Natural killer cell treated with Interleukin-12 subunit alpha and Interleukin-12 subunit beta and Interleukin-15 and Interleukin-18, amount 100 ng/mL, for 72 hours (primary cell): Measurements from ENCODE around the gene ZNF816. TPM values are rescaled to one million over a fixed set of nuclear protein-coding genes. Genes with fewer than 3 reads are reported as not detected.

Source experiments
- ATAC-seq, 2 donors: fragments of 150-1000 bp; cut with Tn5 transposase in 1 of 2; sonication (Bioruptor Pico), chemical (Tn5 transposase) in 1 of 2; 2 replicates each; pipeline ENCODE4 v1.10.0; 2021
- DNase-seq: peaks from one replicate; pipeline ENCODE4 v3.0.0; 2022; ENCODE audit warnings: low spot score
- H3K27ac Mint-ChIP-seq, 2 donors: 1 replicate in 1 of 2; 2 replicates in 1 of 2; pipeline ENCODE4 v1.8.0; 2022; ENCODE audit warnings: mixed read lengths in 2 of 2, mild to moderate bottlenecking in 1 of 2, moderate library complexity in 1 of 2
- H3K27me3 Mint-ChIP-seq, 2 donors: 1 replicate in 1 of 2; 2 replicates in 1 of 2; pipeline ENCODE4 v1.8.0; 2022; ENCODE audit warnings: mixed read lengths in 2 of 2
- H3K36me3 Mint-ChIP-seq: one replicate; pipeline ENCODE4 v1.8.0; 2022; ENCODE audit warnings: mixed read lengths
- H3K4me1 Mint-ChIP-seq, 2 donors: 1 replicate in 1 of 2; 2 replicates in 1 of 2; pipeline ENCODE4 v1.8.0; 2022; ENCODE audit warnings: low read depth in 2 of 2, mixed read lengths in 2 of 2, mild to moderate bottlenecking in 1 of 2
- H3K4me3 Mint-ChIP-seq: one replicate; pipeline ENCODE4 v1.8.0; 2022; ENCODE audit warnings: mixed read lengths
- H3K9me3 Mint-ChIP-seq: 2 replicates; pipeline ENCODE4 v1.8.0; 2022; ENCODE audit warnings: mixed read lengths
- total RNA-seq, 2 donors: library from RNA; stranded (reverse); gene quantifications; one replicate each; pipeline ENCODE4 v1.2.3, GENCODE V29; 2022

Gene ZNF816
- 10 to 100 TPM in 1 of 2 donors, 1 to 10 TPM in 1; 8.7 to 11.8 TPM for total RNA-seq

DNA sequence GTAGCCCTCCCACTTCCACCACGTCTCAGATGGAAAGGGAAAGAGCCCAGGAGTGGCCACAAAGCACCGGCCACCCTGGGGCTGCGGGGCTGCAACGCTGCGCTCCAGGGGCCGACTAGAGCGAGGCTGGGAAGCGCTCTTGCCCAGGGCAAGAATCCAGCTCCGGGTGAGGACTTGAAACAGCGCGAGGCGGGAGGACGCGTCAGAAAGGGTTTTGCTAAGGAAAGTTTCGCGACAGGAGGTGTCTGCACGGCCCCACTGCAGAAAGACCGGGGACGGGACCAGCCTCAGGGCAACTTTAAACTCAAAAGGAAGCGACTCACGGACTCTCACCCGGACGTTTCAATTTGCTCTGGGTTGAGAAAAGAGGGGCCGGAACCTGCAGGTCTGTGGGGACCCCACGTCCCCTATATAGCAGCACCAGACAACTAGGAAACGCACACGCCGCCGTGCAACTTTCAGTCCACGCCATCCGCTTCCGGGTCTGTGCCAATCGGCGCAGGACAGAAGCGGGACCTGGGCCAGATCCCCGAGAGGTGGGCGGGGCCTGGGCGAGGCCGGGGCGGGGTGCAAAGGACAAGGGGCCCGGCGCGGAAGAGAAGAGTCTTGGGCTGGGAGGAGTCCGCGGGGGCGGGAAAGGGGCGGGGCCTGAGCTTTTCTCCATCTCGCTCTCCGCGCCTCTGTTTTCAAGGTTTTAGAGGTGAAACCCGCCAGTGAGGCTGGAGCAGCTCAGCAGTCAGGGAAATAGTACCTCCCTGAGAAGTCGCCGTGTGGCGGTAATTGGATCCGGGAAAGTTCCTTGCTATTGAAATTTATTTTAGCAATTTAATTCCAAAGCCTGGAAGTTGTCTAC, at the start of gene ZNF816:
ZNF816 (minus strand) TSS at position 488 of the 853 bp plus-strand sequence. CDS start 6,792 bp downstream, outside the sequence.
- Mint-ChIP-seq H3K27me3 (peaks cover 0 to 3% of the 10 kb centered on the region in 2 donors), H3K4me3 (peak within 1 kb of the TSS; percentile 94), H3K27ac (peak within 1 kb of the TSS; percentile 83 to 93), H3K36me3 (peaks cover 22% of the 10 kb centered on the region), H3K4me1 (peaks cover 17 to 19% of the 10 kb centered on the region in 2 donors), H3K9me3 (peaks cover 6% of the 10 kb centered on the region)
- ATAC-seq (peak; percentile 100), DNase-seq (peak; percentile 99)

DNA sequence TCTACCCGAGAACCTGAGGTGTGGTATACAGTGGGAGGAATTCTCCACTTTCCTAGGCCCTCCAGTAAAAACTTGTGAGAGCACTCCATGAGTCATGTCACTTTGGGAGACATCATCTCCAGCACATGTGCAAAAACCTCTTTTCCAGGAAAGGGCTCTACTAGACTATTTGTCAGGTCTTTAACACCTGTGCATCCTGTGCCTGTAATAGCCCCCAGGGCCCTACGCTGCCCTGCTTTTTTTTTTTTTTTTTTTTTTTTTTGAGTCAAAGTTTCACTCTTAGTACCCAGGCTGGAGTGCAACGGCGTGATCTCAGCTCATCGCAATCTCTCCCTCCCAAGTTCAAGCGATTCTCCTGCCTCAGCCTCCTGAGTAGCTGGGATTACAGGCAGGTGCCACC, 49.3 kb upstream of the ZNF816 start:
- peaks cover 0 to 4% of the 10 kb centered on the region in 2 donors for H3K4me1 Mint-ChIP-seq
- ATAC-seq (no peak), DNase-seq (no peak)
- H3K36me3 Mint-ChIP-seq = no peaks in the 10 kb centered on the region
- H3K27me3 Mint-ChIP-seq = no peaks in the 10 kb centered on the region
- H3K9me3 Mint-ChIP-seq = peaks cover 3% of the 10 kb centered on the region
- no peak overlapping the region for H3K27ac Mint-ChIP-seq
- no peak overlapping the region for H3K4me3 Mint-ChIP-seq

DNA sequence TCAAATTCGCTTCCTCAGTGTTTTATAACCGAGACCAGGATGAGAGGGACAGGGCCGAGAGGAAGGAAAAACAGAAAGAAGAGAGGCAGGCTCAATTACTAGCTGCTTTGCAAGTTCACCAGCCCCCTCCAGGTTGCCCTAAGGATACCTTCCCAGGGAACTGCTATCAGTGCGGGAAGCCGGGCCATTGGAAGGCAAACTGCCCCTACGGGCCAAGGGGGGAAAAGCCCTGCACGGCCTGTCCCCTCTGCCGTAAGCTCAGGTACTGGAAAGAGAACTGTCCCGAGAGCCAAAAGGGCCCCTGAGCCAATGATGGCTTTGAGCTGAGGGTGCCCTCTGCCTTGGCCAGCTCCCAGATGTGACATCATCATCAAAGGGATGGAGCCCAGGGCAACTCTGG, 47.8 kb upstream of the ZNF816 start:
- peaks cover 0 to 4% of the 10 kb centered on the region in 2 donors for H3K4me1 Mint-ChIP-seq
- ATAC-seq (no peak), DNase-seq (no peak)
- no peak overlapping the region for H3K4me3 Mint-ChIP-seq
- H3K27me3 Mint-ChIP-seq = no peaks in the 10 kb centered on the region
- H3K27ac Mint-ChIP-seq = no peak overlapping the region
- H3K9me3 Mint-ChIP-seq = peaks cover 3% of the 10 kb centered on the region
- H3K36me3 Mint-ChIP-seq = no peaks in the 10 kb centered on the region

DNA sequence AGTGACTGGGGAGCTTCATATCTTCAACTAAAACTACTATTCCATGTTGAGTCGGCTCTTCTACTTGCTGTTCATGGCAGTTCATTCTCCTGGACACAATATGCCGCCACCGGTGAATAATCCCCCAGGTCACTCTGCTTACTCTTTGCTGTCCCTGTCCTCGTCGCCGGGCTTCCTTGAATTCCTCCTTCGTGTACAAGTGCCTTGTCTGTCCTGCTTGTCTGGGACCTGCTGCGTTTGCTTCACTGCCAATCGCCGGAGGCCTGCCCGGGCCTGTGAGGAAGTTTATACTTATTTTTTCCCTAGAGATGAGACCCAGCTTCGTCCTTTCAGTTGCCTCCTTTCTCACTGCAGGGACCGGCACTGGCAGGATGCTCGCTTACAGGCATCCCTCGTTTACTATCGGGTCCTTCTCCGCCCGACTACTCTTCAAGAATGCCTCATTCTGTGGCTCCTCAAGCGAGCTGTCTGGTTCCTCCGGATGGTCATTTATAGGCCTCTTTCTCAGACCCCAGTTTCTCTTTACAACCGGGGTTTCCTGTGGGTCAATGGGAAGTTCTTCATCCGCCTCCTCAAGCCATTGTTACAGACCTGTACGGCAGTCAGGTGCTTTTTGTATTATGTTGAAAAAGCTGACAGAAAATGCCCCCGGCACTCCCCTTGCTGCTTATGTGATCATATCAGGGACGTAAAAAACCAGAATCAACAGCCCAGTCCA, 45.5 kb upstream of the ZNF816 start:
- Mint-ChIP-seq H3K27ac (no peak overlapping the region), H3K36me3 (no peaks in the 10 kb centered on the region), H3K9me3 (no peaks in the 10 kb centered on the region), H3K4me1 (peaks cover 0 to 4% of the 10 kb centered on the region in 2 donors), H3K4me3 (no peak overlapping the region), H3K27me3 (peaks cover 0 to 3% of the 10 kb centered on the region in 2 donors)
- DNase-seq = no peak
- ATAC-seq = no peak

DNA sequence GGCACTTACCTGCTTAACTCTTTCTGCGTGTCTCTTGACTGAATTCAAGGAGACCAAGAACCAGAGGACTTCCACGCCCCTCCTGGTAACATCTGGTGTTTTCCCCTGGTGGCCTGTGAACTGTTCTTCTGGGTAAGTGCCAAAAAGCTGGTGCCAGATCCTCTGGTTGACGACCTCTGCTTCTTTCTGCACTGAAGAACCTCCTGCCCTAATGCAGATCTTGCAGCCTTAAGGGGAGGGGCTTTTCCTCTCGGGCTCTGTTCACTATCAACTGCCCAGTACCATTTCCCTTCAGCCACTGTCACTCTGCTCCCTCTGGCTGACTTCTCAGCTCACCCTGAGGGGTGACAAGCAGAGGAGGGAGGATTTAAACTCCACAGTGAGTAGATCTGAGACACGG, 44.9 kb upstream of the ZNF816 start:
- H3K27ac Mint-ChIP-seq = no peak overlapping the region
- ATAC-seq = peak in 1 of 2 donors; percentile 13

DNA sequence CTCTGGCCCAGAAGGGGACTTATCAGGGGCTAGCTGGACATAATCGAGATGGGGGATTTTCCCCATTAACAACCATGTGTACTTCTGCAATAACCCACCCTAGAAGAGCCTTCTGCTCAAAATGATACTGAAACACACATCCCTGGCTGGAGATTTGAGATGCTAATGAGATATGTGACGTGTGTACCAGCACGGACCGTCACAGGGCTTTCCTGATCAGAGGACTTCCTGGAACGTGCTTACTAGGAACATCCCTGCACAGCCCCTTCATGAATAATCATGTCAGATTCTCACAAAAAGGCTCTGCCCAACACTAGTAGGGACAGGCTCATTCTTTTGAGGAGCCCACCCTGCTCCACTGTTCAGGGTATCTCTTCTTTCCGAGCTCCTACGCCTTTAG, 44.5 kb upstream of the ZNF816 start:
- Mint-ChIP-seq H3K27ac (no peak overlapping the region), H3K4me3 (no peak overlapping the region), H3K9me3 (no peaks in the 10 kb centered on the region), H3K27me3 (peaks cover 0 to 3% of the 10 kb centered on the region in 2 donors), H3K4me1 (peaks cover 0 to 4% of the 10 kb centered on the region in 2 donors), H3K36me3 (no peaks in the 10 kb centered on the region)
- ATAC-seq (peak; percentile 31 to 48), DNase-seq (no peak)

More for the DNA sequence above, 44.9 kb upstream of the ZNF816 start:
- Mint-ChIP-seq H3K36me3 (no peaks in the 10 kb centered on the region), H3K27me3 (peaks cover 0 to 3% of the 10 kb centered on the region in 2 donors), H3K4me1 (peaks cover 0 to 4% of the 10 kb centered on the region in 2 donors), H3K4me3 (no peak overlapping the region), H3K9me3 (no peaks in the 10 kb centered on the region)
- DNase-seq = no peak

DNA sequence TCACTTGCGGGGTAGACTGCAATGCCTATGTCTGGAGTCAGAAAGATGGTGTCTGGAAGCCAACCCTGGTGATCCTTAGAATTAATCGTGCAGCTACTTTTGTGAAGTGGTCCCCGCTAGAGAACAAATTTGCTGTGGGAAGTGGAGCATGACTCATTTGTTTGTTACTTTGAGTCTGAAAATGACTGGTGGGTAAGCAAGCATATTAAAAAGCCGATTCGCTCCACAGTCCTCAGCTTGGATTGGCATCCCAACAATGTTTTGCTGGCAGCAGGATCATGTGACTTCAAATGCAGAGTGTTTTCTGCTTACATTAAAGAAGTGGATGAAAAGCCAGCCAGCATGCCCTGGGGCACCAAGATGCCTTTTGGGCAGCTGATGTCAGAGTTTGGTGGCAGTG, 41.6 kb upstream of the ZNF816 start:
- DNase-seq = no peak
- Mint-ChIP-seq H3K36me3 (no peaks in the 10 kb centered on the region), H3K4me1 (peaks cover 0 to 4% of the 10 kb centered on the region in 2 donors), H3K9me3 (no peaks in the 10 kb centered on the region), H3K27me3 (peaks cover 0 to 5% of the 10 kb centered on the region in 2 donors), H3K27ac (no peak overlapping the region), H3K4me3 (no peak overlapping the region)
- ATAC-seq = no peak

DNA sequence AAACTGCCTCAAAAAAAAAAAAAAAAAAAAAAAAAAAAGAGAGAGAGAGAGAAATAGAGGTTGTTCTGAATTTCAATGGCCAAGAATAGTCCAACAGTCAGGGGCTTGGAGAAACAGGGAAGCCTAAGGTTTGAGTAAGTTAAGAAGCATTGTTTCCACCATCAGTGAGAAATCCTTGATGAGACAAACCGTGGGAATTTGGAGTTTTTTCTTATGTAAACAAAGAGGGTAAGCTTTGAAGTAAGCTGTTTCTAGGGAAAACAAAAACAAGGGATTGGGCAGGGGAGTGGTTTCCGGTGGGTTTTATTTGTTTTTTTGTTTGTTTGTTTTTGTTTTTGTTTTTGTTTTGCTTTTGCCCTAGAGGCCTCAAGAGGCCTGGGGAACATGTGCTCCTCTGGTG, 39.8 kb upstream of the ZNF816 start:
- no peak for DNase-seq
- Mint-ChIP-seq H3K4me1 (peaks cover 0 to under 1% of the 10 kb centered on the region in 2 donors), H3K27ac (no peak overlapping the region), H3K4me3 (no peak overlapping the region), H3K27me3 (peaks cover 0 to 14% of the 10 kb centered on the region in 2 donors), H3K9me3 (no peaks in the 10 kb centered on the region), H3K36me3 (no peaks in the 10 kb centered on the region)
- no peak for ATAC-seq

DNA sequence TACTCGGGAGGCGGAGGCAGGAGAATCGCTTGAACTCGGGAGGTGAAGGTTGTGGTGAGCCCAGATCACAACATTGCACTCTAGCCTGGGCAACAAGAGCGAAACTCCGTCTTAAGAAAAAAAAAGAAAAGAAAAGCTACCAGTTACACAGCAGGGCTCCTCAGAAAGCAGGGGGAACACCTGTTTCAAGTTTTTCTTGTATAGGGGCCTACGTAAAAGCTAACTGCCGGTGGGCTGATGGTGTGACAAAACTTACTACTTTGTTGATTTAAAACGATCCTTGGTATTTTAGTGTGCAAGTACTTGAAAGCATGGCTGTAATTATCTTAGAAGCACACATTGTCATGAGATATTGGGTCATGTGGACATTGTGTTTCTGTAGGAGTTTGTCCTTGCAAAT, 35.3 kb upstream of the ZNF816 start:
- Mint-ChIP-seq H3K27ac (no peak overlapping the region), H3K9me3 (no peaks in the 10 kb centered on the region), H3K4me3 (no peak overlapping the region), H3K4me1 (peaks cover 0 to 3% of the 10 kb centered on the region in 2 donors), H3K36me3 (no peaks in the 10 kb centered on the region), H3K27me3 (peaks cover 0 to 10% of the 10 kb centered on the region in 2 donors)
- ATAC-seq (no peak), DNase-seq (no peak)

DNA sequence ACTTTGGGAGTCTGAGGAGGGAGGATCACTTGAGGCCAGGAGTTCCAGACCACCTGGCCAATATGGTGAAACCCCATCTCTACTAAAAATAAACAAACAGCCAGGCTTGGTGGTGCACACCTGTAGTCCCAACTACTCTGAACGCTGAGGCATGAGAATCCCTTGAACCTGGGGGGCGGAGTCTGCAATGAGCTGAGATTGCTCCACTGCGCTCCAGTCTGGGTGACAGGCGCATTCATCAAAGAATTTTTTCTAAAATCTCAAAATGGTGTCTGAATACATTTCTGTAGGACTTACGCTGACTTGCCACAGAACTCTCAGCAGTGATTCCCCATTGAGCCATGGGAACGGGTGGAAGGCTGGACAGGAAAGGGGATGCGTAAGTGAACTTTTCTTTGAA, 33.0 kb upstream of the ZNF816 start:
- DNase-seq (no peak), ATAC-seq (no peak)
- peaks cover 9 to 14% of the 10 kb centered on the region in 2 donors for H3K4me1 Mint-ChIP-seq
- H3K27ac Mint-ChIP-seq = no peak overlapping the region
- no peak overlapping the region for H3K4me3 Mint-ChIP-seq
- peaks cover 3% of the 10 kb centered on the region for H3K9me3 Mint-ChIP-seq
- H3K27me3 Mint-ChIP-seq = peaks cover 12 to 13% of the 10 kb centered on the region in 2 donors
- peaks cover 10% of the 10 kb centered on the region for H3K36me3 Mint-ChIP-seq

DNA sequence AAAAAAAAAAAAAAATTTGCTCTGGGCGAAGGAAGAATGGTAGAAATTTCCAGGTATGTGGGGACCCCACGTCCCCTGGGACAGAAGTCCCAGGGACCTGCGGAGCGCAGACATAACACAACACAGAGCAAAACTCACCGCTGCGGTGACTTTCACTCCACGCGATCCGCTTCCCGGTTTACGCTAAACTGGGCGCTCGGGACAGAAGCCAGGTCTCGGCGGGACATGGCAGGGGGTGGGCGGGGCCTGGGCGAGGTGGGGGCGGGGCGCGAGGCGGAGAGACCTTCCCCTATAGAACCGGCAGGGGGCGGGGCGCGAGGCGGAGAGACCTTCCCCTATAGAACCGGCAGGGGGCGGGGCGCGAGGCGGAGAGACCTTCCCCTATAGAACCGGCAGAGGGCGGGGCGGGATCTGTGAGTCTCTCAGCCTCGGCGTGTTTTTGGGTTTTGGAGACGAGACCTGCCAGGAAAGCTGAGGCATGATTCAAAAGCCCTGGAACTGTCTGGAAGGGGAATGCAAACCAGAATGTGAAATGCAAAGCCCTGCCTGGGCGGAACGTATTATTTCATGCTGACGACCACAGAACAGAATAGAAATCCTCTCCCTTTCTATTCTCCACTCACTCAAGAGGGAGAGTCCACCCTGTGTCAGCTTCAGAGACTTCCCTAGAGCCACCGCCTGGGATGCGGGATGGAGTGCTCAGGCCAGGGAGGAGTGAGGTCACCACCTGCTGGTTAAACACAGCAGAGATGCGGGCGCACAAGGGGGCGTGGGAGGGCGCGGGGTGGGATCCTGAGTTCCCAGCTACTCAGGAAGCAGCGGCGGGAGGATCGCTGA, 30.9 kb upstream of the ZNF816 start:
- ATAC-seq = peak; percentile 67 to 94
- peaks cover 3% of the 10 kb centered on the region for H3K9me3 Mint-ChIP-seq
- peaks cover 10% of the 10 kb centered on the region for H3K36me3 Mint-ChIP-seq
- peaks cover 9 to 14% of the 10 kb centered on the region in 2 donors for H3K4me1 Mint-ChIP-seq
- no peak overlapping the region for H3K27ac Mint-ChIP-seq
- peaks cover 7 to 12% of the 10 kb centered on the region in 2 donors for H3K27me3 Mint-ChIP-seq
- DNase-seq = peak; percentile 73
- H3K4me3 Mint-ChIP-seq = peak overlapping the region; percentile 49

DNA sequence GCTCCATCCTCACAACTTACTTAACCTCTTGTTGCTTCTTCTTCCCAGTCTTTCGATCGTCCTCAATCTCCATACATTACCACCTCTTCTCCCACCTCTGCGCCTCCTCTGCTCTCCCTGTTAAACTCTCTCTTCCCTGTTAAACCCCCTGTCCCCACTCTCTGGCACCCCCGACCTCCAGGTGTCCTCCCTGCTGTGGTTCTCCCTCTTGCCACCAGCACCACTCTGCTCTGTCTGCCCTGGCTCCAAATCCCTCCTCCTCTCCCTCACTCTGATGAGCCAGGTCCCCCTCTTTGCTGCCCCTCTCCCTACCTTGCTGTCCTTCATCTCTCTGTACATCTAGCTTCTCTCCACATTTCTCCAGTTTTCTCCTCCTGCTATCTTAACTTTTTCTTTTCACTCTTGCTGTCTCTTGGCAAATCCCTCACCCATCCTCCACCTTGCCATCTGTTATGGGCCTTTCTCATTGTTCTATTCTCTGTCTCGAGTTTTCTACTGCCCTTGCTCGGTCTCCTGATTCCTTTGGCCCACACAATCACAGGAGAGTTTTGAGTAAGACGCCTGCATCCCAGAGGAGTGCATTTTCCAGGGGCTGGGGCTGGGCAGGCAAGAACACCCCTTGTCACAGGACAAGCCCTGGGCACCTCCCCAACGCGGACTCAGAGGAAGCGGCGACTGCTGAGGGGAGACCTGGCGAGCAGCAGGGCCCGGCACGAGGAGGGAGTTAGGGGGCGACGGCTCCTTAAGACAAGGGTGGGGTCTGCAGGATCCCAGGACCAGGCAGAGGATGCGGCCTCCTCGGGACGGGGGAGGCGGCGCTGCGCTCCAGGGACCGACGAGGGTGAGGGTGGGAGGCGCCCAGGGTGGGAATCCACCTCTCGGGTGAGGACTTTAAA, 29.7 kb upstream of the ZNF816 start:
- H3K36me3 Mint-ChIP-seq = peaks cover 15% of the 10 kb centered on the region
- no peak for DNase-seq
- H3K27me3 Mint-ChIP-seq = peaks cover 3 to 12% of the 10 kb centered on the region in 2 donors
- peaks cover 3% of the 10 kb centered on the region for H3K9me3 Mint-ChIP-seq
- no peak overlapping the region for H3K27ac Mint-ChIP-seq
- ATAC-seq = no peak
- peaks cover 9 to 14% of the 10 kb centered on the region in 2 donors for H3K4me1 Mint-ChIP-seq
- peak overlapping the region; percentile 22 for H3K4me3 Mint-ChIP-seq
